Measurements from ENCODE around the gene BTBD16. TPM values are rescaled to one million over a fixed set of nuclear protein-coding genes. Genes with fewer than 3 reads are reported as not detected.

BTBD16 gene
- total and polyA plus RNA-seq, 4 donors = 0.42 to 2.8 (median 1.8) TPM

GRCh38 chr10:122299423-122300075 is 28.5 kb downstream of the BTBD16 start:
- H3K4me1 ChIP-seq (ENCODE audit: control insufficient read depth in 4 of 4, insufficient read depth in 4 of 4, low read length in 3 of 4) = peaks cover 2 to 18% (median 10%) of the 10 kb centered on the region in 4 donors
- peak overlapping the region; percentile 42 to 71 for H3K27ac ChIP-seq (ENCODE audit: low read depth in 1 of 2, low read length in 2 of 2)
- H3K4me3 ChIP-seq (ENCODE audit: low read depth in 1 of 3, low read length in 3 of 3) = no peak overlapping the region
- TF ChIP-seq CTCF (IDR thresholded peaks at IDR 0.05; ENCODE audit: low read depth, low read length, missing input control) (no peak), JUND (IDR thresholded peaks at IDR 0.05) (no peak), YY1 (IDR thresholded peaks at IDR 0.05) (no peak), FOXA2 (IDR thresholded peaks at IDR 0.05) (no peak), TAF1 (conservative IDR thresholded peaks at IDR 0.05) (no peak)
- no peak for DNase-seq (ENCODE audit: low spot score)
- WGBS = 91% methylated on average over 14 of the region's 14 CpGs
- H3K27me3 ChIP-seq (ENCODE audit: control insufficient read depth in 4 of 4, insufficient read depth in 4 of 4, low read length in 3 of 4) = no peaks in the 10 kb centered on the region
- H3K36me3 ChIP-seq (ENCODE audit: control insufficient read depth in 4 of 4, insufficient read depth in 3 of 4, low read depth in 1 of 4, low read length in 3 of 4) = no peaks in the 10 kb centered on the region
- no peak overlapping the region for H3K9ac ChIP-seq (ENCODE audit: low read depth in 1 of 2, low read length in 2 of 2)
- H3K9me3 ChIP-seq (ENCODE audit: control insufficient read depth in 4 of 4, low read length in 3 of 4) = no peaks in the 10 kb centered on the region

- 61% methylated on average over 12 of the region's 12 CpGs for WGBS
- Histone ChIP-seq H3K27me3 (ENCODE audit: control insufficient read depth in 4 of 4, insufficient read depth in 4 of 4, low read length in 3 of 4) (no peaks in the 10 kb centered on the region), H3K36me3 (ENCODE audit: control insufficient read depth in 4 of 4, insufficient read depth in 3 of 4, low read depth in 1 of 4, low read length in 3 of 4) (no peaks in the 10 kb centered on the region), H3K9ac (ENCODE audit: low read depth in 1 of 2, low read length in 2 of 2) (no peak overlapping the region), H3K27ac (ENCODE audit: low read depth in 1 of 2, low read length in 2 of 2) (peak overlapping the region; percentile 43 to 44), H3K9me3 (ENCODE audit: control insufficient read depth in 4 of 4, low read length in 3 of 4) (no peaks in the 10 kb centered on the region), H3K4me1 (ENCODE audit: control insufficient read depth in 4 of 4, insufficient read depth in 4 of 4, low read length in 3 of 4) (peaks cover 2 to 18% (median 10%) of the 10 kb centered on the region in 4 donors), H3K4me3 (ENCODE audit: low read depth in 1 of 3, low read length in 3 of 3) (no peak overlapping the region)
- TF ChIP-seq RAD21 (IDR thresholded peaks at IDR 0.05) (peak; percentile 23 to 24), HNF4G (IDR thresholded peaks at IDR 0.05) (no peak), GABPA (IDR thresholded peaks at IDR 0.05 in 1 of 2, conservative IDR thresholded peaks at IDR 0.05 in 1 of 2) (no peak), TAF1 (conservative IDR thresholded peaks at IDR 0.05) (no peak), NR2F2 (IDR thresholded peaks at IDR 0.05) (no peak), CTCF (IDR thresholded peaks at IDR 0.05; ENCODE audit: low read depth, low read length, missing input control) (no peak), ZBTB33 (IDR thresholded peaks at IDR 0.05) (peak; percentile 77), ATF3 (IDR thresholded peaks at IDR 0.05) (no peak), YY1 (IDR thresholded peaks at IDR 0.05) (peak; percentile 95), SP1 (IDR thresholded peaks at IDR 0.05) (no peak), JUND (IDR thresholded peaks at IDR 0.05) (peak in 1 of 2 donors; percentile 80), EGR1 (IDR thresholded peaks at IDR 0.05; ENCODE audit: low read depth in 2 of 2) (peak in 1 of 2 donors; percentile 31), RXRA (IDR thresholded peaks at IDR 0.05) (peak; percentile 16 to 74), HNF4A (conservative IDR thresholded peaks at IDR 0.05) (peak; percentile 42 to 68), MAX (IDR thresholded peaks at IDR 0.05) (peak; percentile 49), FOXA1 (IDR thresholded peaks at IDR 0.05) (peak; percentile 39), FOXA2 (IDR thresholded peaks at IDR 0.05) (peak; percentile 83), REST (IDR thresholded peaks at IDR 0.05) (peak; percentile 56)
- DNase-seq (ENCODE audit: low spot score) = no peak
These were observed 30.1 kb downstream of the BTBD16 start for GRCh38 chr10:122301055-122301810.
